Mucosa of rectum (tissue), 2 donors: Measurements from ENCODE around the gene CLASP1.
"Not testable (repeated sequence)": the region's sequence is repeated elsewhere in the genome, so short reads cannot be mapped to it uniquely, and the experiment has no call there.

ENCODE experiments used
- H3K27ac ChIP-seq, 2 donors: one replicate each; pipeline ENCODE4 v1.7.0; 2013; ENCODE audit warnings: inconsistent platforms in 2 of 2, low read depth in 2 of 2, low read length in 2 of 2
- H3K27me3 ChIP-seq, 2 donors: one replicate each; pipeline ENCODE4 v1.7.0; 2013; ENCODE audit warnings: low read length in 2 of 2; ENCODE audit not compliant: control insufficient read depth in 2 of 2, insufficient read depth in 2 of 2
- H3K36me3 ChIP-seq, 2 donors: one replicate each; pipeline ENCODE4 v1.7.0; 2013; ENCODE audit warnings: low read length in 2 of 2; ENCODE audit not compliant: control insufficient read depth in 2 of 2, insufficient read depth in 2 of 2
- H3K4me1 ChIP-seq, 2 donors: one replicate each; pipeline ENCODE4 v1.7.0; 2013; ENCODE audit warnings: low read length in 2 of 2, mild to moderate bottlenecking in 1 of 2; ENCODE audit not compliant: control insufficient read depth in 2 of 2, insufficient read depth in 2 of 2
- H3K4me3 ChIP-seq, 2 donors: one replicate each; pipeline ENCODE4 v1.7.0; 2013; ENCODE audit warnings: low read length in 2 of 2
- H3K9ac ChIP-seq, 2 donors: one replicate each; pipeline ENCODE4 v1.7.0; 2013; ENCODE audit warnings: low read length in 2 of 2, low read depth in 1 of 2, mild to moderate bottlenecking in 1 of 2
- H3K9me3 ChIP-seq, 2 donors: one replicate each; pipeline ENCODE4 v1.7.0; 2013; ENCODE audit warnings: low read length in 2 of 2; ENCODE audit not compliant: control insufficient read depth in 2 of 2
- donor health status: healthy.
- donor health status: Normal muscosa, but diverticular disease.

Gene CLASP1

GRCh38 chr2:121348128-121348740 is 301.0 kb downstream of the CLASP1 start:
- Histone ChIP-seq H3K4me3 (no peak overlapping the region), H3K36me3 (peaks cover 54 to 63% of the 10 kb centered on the region in 2 donors)

GRCh38 chr2:121346859-121347258 is 302.4 kb downstream of the CLASP1 start:
- no peaks in the 10 kb centered on the region for H3K9me3 ChIP-seq
- H3K36me3 ChIP-seq: peaks cover 45 to 56% of the 10 kb centered on the region in 2 donors
- no peak overlapping the region for H3K9ac ChIP-seq
- H3K4me1 ChIP-seq: peaks cover 0 to 12% of the 10 kb centered on the region in 2 donors
- no peak overlapping the region for H3K27ac ChIP-seq
- no peaks in the 10 kb centered on the region for H3K27me3 ChIP-seq
- no peak overlapping the region for H3K4me3 ChIP-seq

More at GRCh38 chr2:121348128-121348740, 301.0 kb downstream of the CLASP1 start:
- no peaks in the 10 kb centered on the region for H3K9me3 ChIP-seq
- no peak overlapping the region for H3K9ac ChIP-seq
- H3K27me3 ChIP-seq: no peaks in the 10 kb centered on the region
- no peak overlapping the region for H3K27ac ChIP-seq
- peaks cover 0 to 12% of the 10 kb centered on the region in 2 donors for H3K4me1 ChIP-seq

- no peak overlapping the region for H3K27ac ChIP-seq
- no peaks in the 10 kb centered on the region for H3K9me3 ChIP-seq
- H3K36me3 ChIP-seq: peaks cover 41 to 51% of the 10 kb centered on the region in 2 donors
- no peak overlapping the region for H3K4me3 ChIP-seq
- no peak overlapping the region for H3K9ac ChIP-seq
- H3K4me1 ChIP-seq: peaks cover 0 to 12% of the 10 kb centered on the region in 2 donors
- H3K27me3 ChIP-seq: no peaks in the 10 kb centered on the region
These were observed 302.9 kb downstream of the CLASP1 start for GRCh38 chr2:121346407-121346806.

- Histone ChIP-seq H3K9me3 (no peaks in the 10 kb centered on the region), H3K27ac (no peak overlapping the region)
These were observed 303.4 kb downstream of the CLASP1 start for GRCh38 chr2:121345887-121346286.

GRCh38 chr2:121345101-121345500 is 304.2 kb downstream of the CLASP1 start:
- Histone ChIP-seq H3K9ac (no peak overlapping the region), H3K27ac (no peak overlapping the region), H3K4me1 (peaks cover 0 to 8% of the 10 kb centered on the region in 2 donors), H3K9me3 (no peaks in the 10 kb centered on the region), H3K27me3 (no peaks in the 10 kb centered on the region), H3K4me3 (no peak overlapping the region), H3K36me3 (peaks cover 36 to 56% of the 10 kb centered on the region in 2 donors)

More at GRCh38 chr2:121345887-121346286, 303.4 kb downstream of the CLASP1 start:
- Histone ChIP-seq H3K36me3 (peaks cover 41 to 53% of the 10 kb centered on the region in 2 donors), H3K4me3 (no peak overlapping the region), H3K27me3 (no peaks in the 10 kb centered on the region), H3K4me1 (peaks cover 0 to 9% of the 10 kb centered on the region in 2 donors), H3K9ac (no peak overlapping the region)

- not testable (repeated sequence) for H3K9ac ChIP-seq, H3K27me3 ChIP-seq, H3K27ac ChIP-seq, H3K4me1 ChIP-seq, H3K9me3 ChIP-seq, H3K4me3 ChIP-seq
- H3K36me3 ChIP-seq: peaks cover 44 to 61% of the 10 kb centered on the region in 2 donors
These were observed 305.3 kb downstream of the CLASP1 start for GRCh38 chr2:121343828-121344399.

GRCh38 chr2:121343191-121343590 is 306.1 kb downstream of the CLASP1 start:
- Histone ChIP-seq H3K27ac (no peak overlapping the region), H3K27me3 (no peaks in the 10 kb centered on the region), H3K4me1 (peaks cover 0 to 8% of the 10 kb centered on the region in 2 donors), H3K4me3 (no peak overlapping the region), H3K9ac (no peak overlapping the region), H3K36me3 (peaks cover 38 to 61% of the 10 kb centered on the region in 2 donors), H3K9me3 (no peaks in the 10 kb centered on the region)

GRCh38 chr2:121342751-121343150 is 306.5 kb downstream of the CLASP1 start:
- Histone ChIP-seq H3K27me3 (no peaks in the 10 kb centered on the region), H3K27ac (no peak overlapping the region), H3K4me1 (peaks cover 0 to 8% of the 10 kb centered on the region in 2 donors), H3K9ac (no peak overlapping the region), H3K9me3 (no peaks in the 10 kb centered on the region), H3K36me3 (peaks cover 34 to 59% of the 10 kb centered on the region in 2 donors), H3K4me3 (no peak overlapping the region)

GRCh38 chr2:121340926-121341325 is 308.3 kb downstream of the CLASP1 start:
- H3K9ac ChIP-seq: no peak overlapping the region
- no peaks in the 10 kb centered on the region for H3K9me3 ChIP-seq
- no peak overlapping the region for H3K27ac ChIP-seq
- peaks cover 16 to 43% of the 10 kb centered on the region in 2 donors for H3K36me3 ChIP-seq
- no peak overlapping the region for H3K4me3 ChIP-seq
- no peaks in the 10 kb centered on the region for H3K27me3 ChIP-seq
- peaks cover 0 to 10% of the 10 kb centered on the region in 2 donors for H3K4me1 ChIP-seq

- H3K9ac ChIP-seq: no peak overlapping the region
- H3K4me3 ChIP-seq: no peak overlapping the region
- H3K27me3 ChIP-seq: no peaks in the 10 kb centered on the region
- no peak overlapping the region for H3K27ac ChIP-seq
- peaks cover 2 to 8% of the 10 kb centered on the region in 2 donors for H3K4me1 ChIP-seq
- no peaks in the 10 kb centered on the region for H3K9me3 ChIP-seq
- peaks cover 11 to 32% of the 10 kb centered on the region in 2 donors for H3K36me3 ChIP-seq
These were observed 311.0 kb downstream of the CLASP1 start for GRCh38 chr2:121338281-121338680.
